Measurements from ENCODE around the gene STAB1. TPM values are rescaled to one million over a fixed set of nuclear protein-coding genes. Genes with fewer than 3 reads are reported as not detected.

The STAB1 gene
- total and polyA plus RNA-seq, 2 of the 8 experiments (the other 6 are each of a cell fraction or from before 2014, with no cell fraction given): 1.0 to 1.9 TPM

DNA sequence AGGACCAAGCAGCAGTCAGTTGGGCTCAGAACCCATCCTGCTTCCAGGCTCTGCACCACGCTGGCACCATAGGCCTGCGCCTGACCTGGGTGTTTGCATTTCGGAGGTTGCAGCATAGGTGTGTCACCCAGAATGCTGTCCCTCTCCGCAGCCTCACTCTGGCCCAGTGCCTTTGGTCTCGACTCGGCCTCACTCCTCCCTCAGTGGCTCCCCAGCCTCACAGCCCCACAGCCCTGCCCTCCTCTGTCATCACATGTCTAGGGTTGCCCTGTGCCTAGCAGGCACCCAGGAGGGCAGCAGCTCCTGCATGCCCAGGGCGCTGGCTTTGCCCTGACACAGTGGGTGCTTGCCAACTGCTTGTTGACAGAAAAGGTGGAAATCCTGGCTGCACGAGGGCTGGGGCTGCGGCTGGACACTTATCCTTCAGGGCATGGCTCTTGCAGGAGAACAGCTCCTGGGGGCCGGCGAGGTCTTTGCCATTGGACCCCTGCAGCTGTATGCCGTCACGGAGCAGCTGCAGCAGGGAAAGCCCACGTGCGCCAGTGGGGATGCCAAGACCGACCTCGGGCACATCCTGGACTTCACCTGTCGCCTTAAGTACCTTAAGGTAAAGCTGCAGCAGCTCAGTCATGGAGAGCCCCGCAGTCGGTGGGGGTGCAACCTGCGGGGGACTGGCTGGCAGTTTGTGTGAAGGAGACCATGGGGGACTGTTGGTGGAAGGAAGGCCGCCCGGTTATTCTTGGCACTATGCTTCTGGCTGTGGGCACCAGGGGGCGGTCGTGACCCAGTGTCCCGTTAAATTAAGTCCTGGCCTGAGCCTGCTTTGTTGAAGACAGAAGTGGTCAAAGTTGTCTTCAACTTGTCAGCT, 23.5 kb upstream of the STAB1 start:
- Histone ChIP-seq H2AK5ac (ENCODE audit: low read depth, low read length) (no peak overlapping the region), H2BK15ac (ENCODE audit: low read length) (no peak overlapping the region), H2AFZ (ENCODE audit: low read length) (no peak overlapping the region), H3K27me3 (replicated peaks in 1 of 4; ENCODE audit: control insufficient read depth in 3 of 4, extremely low read depth in 1 of 4, insufficient read depth in 3 of 4, low read length in 3 of 4) (no peaks in the 10 kb centered on the region; a peak in 1 of 7 replicates), H4K91ac (replicated peaks; ENCODE audit: insufficient read length, low read length) (no peak overlapping the region), H3K4me1 (replicated peaks in 1 of 4; ENCODE audit: control insufficient read depth in 3 of 4, insufficient read depth in 4 of 4, low read length in 3 of 4) (no peaks in the 10 kb centered on the region; a peak in 3 of 7 replicates), H4K5ac (ENCODE audit: insufficient read length, low read depth, low read length) (no peak overlapping the region), H3K23me2 (ENCODE audit: low read depth, low read length) (no peaks in the 10 kb centered on the region), H4K8ac (ENCODE audit: extremely low read depth, insufficient read depth, low read length) (peak overlapping the region; percentile 15; the same call in 1 of the 2 replicates), H3K14ac (ENCODE audit: insufficient read length) (no peak overlapping the region), H3K9me3 (ENCODE audit: insufficient read depth in 2 of 2, low read depth in 1 of 2, low read length in 1 of 2) (no peaks in the 10 kb centered on the region), H3K4ac (replicated peaks; ENCODE audit: insufficient read length, low read depth, low read length) (no peak overlapping the region), H3K79me2 (ENCODE audit: control insufficient read depth in 1 of 2, insufficient read depth in 2 of 2, low read length in 2 of 2) (peaks cover 0 to 5% of the 10 kb centered on the region in 2 experiments; a peak in 1 of 4 replicates), H2BK12ac (ENCODE audit: low read depth, low read length) (no peak overlapping the region), H2BK120ac (replicated peaks; ENCODE audit: low read depth, low read length) (no peak overlapping the region), H2BK5ac (ENCODE audit: low read depth, low read length) (0 out of 2 replicates have a peak overlapping the region, but pooled peaks have one; percentile 3), H3K23ac (ENCODE audit: insufficient read length) (no peak overlapping the region), H3K4me2 (ENCODE audit: insufficient read depth in 1 of 2, low read depth in 2 of 2, low read length in 2 of 2) (no peak overlapping the region), H3K4me3 (ENCODE audit: extremely low read depth in 1 of 4, insufficient read depth in 2 of 4, low read depth in 3 of 4, low read length in 4 of 4) (no peak overlapping the region), H3K79me1 (ENCODE audit: low read depth, low read length) (peaks cover 9% of the 10 kb centered on the region), H3K18ac (ENCODE audit: extremely low read depth, low read length) (no peak overlapping the region), H2BK20ac (ENCODE audit: low read length) (no peak overlapping the region), H3K36me3 (ENCODE audit: control insufficient read depth in 2 of 4, insufficient read depth in 4 of 4, low read length in 3 of 4) (peaks cover 24 to 51% (median 40%) of the 10 kb centered on the region in 4 experiments), H4K20me1 (replicated peaks in 1 of 2; ENCODE audit: control insufficient read depth in 1 of 2, insufficient read depth in 2 of 2, low read length in 2 of 2) (peaks cover 2 to 23% of the 10 kb centered on the region in 2 experiments), H3K9ac (replicated peaks in 1 of 4; ENCODE audit: extremely low read depth in 1 of 4, low read depth in 3 of 4, low read length in 3 of 4) (no peak overlapping the region), H3K56ac (replicated peaks; ENCODE audit: insufficient read length, low read depth, low read length) (no peak overlapping the region), H3K27ac (ENCODE audit: low read depth, low read length) (no peak overlapping the region)
- POLR2A ChIA-PET (ENCODE audit: partially characterized antibody): interaction anchor here (1.0 to 1.6 kb wide), 2 partner anchors 14 to 20 kb away, joined by 3 to 7 read pairs; no protein-coding TSS in a partner anchor
- WGBS, 2 experiments (ENCODE audit: extremely low coverage in 1 of 2, insufficient coverage in 1 of 2, insufficient read length in 1 of 2, insufficient replicate concordance in 2 of 2, low coverage in 1 of 2, low lambda C conversion rate in 2 of 2, missing lambda C conversion rate in 1 of 2): 80% methylated on average over 26 of the region's 26 CpGs; no CpG with 5 or more reads in 1 of the 2 experiments
- DNase-seq (ENCODE audit: low read depth in 1 of 2, low spot score in 2 of 2): peak in 1 of 2 experiments; percentile 85
- CTCF ChIA-PET (ENCODE audit: partially characterized antibody): interaction anchor here (0.5 to 8.1 kb wide), 30 partner anchors 8 to 408 kb away, joined by 3 to 79 read pairs (median 4); partner anchors contain the start of genes NISCH, SEMA3G, STAB1 and UQCC5
- FAIRE-seq: no peak
- no peak for TF ChIP-seq RXRA (IDR thresholded peaks at IDR 0.05; ENCODE audit: insufficient read depth, low read depth, low read length)
- TF ChIP-seq RAD21 (IDR thresholded peaks at IDR 0.05 in 1 of 2, conservative IDR thresholded peaks at IDR 0.05 in 1 of 2; ENCODE audit: low read depth in 2 of 2, low read length in 2 of 2): peak; percentile 63 to 72
- TF ChIP-seq GTF2F1 (IDR thresholded peaks at IDR 0.05; ENCODE audit: borderline replicate concordance, low read depth, low read length): no peak
- TF ChIP-seq SAP30 (IDR thresholded peaks at IDR 0.05; ENCODE audit: insufficient read depth, insufficient replicate concordance, low read length): no peak
- TF ChIP-seq BCL11A (IDR thresholded peaks at IDR 0.05; ENCODE audit: low read depth in 2 of 2, low read length in 2 of 2): no peak
- TF ChIP-seq TAF1 (IDR thresholded peaks at IDR 0.05; ENCODE audit: low read depth, low read length): no peak
- no peak for TF ChIP-seq EGR1 (IDR thresholded peaks at IDR 0.05; ENCODE audit: borderline replicate concordance, low read depth, low read length)
- no peak for TF ChIP-seq KDM1A (IDR thresholded peaks at IDR 0.05; ENCODE audit: borderline replicate concordance, low read length)
